GM23248 (cell line): Measurements from ENCODE around the gene MBD3L2.

ENCODE experiments used
- EZH2 ChIP-seq: fragments of 200-600 bp; sonication (generic); IDR thresholded peaks from 2 replicates; pipeline ENCODE4 v1.6.1; 2018; ENCODE audit warnings: antibody characterized with exemption, mild to moderate bottlenecking; ENCODE audit not compliant: insufficient read depth, poor library complexity, severe bottlenecking
- EZH2phosphoT487 ChIP-seq: fragments of 200-600 bp; sonication (generic); IDR thresholded peaks from 2 replicates; pipeline ENCODE4 v1.6.1; 2018; ENCODE audit warnings: antibody characterized with exemption, moderate library complexity, mild to moderate bottlenecking, low read depth; ENCODE audit not compliant: insufficient read depth

DNA sequence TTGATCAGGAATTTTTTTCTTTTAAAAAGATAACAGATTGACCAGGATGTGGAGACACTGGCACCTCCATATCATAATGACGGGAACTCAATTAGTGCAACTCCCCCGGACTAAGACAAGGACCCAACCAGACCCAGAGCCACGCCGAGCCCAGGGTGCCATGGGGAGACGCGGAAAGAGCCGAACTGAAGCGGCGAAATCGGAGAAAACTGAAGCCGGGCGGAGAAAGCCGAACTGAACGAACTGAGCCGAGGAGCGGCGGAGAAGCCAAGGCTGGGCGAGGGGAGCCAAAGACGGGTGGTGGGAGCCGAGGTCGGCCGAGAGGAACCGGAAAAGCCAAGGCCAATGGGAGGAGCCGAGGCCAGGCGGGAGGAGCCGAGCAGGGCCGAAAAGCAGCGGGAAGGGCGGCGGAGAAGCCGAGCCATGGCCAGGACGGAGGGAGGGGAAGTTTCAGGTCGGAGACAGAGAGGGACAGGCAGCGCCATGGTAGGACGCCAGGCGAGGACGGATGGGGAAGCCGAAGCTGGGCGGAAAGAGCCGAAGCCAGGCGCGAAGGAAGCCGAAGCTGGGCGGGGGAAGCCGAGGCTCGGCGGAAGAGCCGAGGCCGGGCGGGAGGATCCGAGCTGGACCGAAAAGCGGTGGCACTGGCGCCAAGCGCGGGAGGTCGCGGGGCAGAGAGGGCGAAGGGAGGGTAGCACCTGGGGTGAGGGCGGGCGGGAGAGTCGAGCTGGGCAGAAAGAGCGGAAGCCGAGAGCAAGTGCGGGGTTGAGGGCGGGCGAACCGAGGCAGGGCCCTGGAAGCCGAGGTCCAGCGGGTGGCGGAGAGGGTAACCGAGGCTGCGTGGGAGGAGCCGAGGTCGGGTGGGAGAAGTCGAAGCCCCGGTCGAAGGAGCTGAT is 49.8 kb downstream of the MBD3L2 start:
- no peak for TF ChIP-seq EZH2
- TF ChIP-seq EZH2phosphoT487, result no peak
